Neural cell (in vitro differentiated cells): ENCODE results near the gene GPR183. TPM values are rescaled to one million over a fixed set of nuclear protein-coding genes. Genes with fewer than 3 reads are reported as not detected.

Source experiments
- H2AFZ ChIP-seq: fragments of 200-600, 300-800 bp; sonication (generic), shearing (Covaris generic); 2 replicates; pipeline ENCODE4 v1.6.0; 2014; ENCODE audit warnings: low read depth, mild to moderate bottlenecking, antibody characterized with exemption, low read length, moderate library complexity
- H3F3A ChIP-seq: fragments of 200-600 bp; shearing (Covaris generic); 2 replicates; pipeline ENCODE4 v1.6.1; 2016; ENCODE audit warnings: mild to moderate bottlenecking, moderate library complexity, mixed read lengths, antibody characterized with exemption, low read length; ENCODE audit not compliant: insufficient read depth, poor library complexity, severe bottlenecking
- H3K27ac ChIP-seq: fragments of 200-600, 300-800 bp; sonication (generic), shearing (Covaris generic); 2 replicates; pipeline ENCODE4 v1.5.1; 2014; ENCODE audit warnings: mild to moderate bottlenecking, low read length, moderate library complexity
- H3K27me3 ChIP-seq: fragments of 300-800, 200-600 bp; sonication (generic), shearing (Covaris generic); 2 replicates; pipeline ENCODE4 v1.6.0; 2014; ENCODE audit warnings: mild to moderate bottlenecking, low read depth, low read length, moderate library complexity; ENCODE audit not compliant: insufficient read depth
- H3K36me3 ChIP-seq: fragments of 300-800, 200-600 bp; sonication (generic), shearing (Covaris generic); 2 replicates; pipeline ENCODE4 v1.5.1; 2014; ENCODE audit warnings: mild to moderate bottlenecking, antibody characterized with exemption, low read length, moderate library complexity; ENCODE audit not compliant: insufficient read depth
- H3K4me2 ChIP-seq: fragments of 300-800, 200-600 bp; sonication (generic), shearing (Covaris generic); 2 replicates; pipeline ENCODE4 v1.6.0; 2014; ENCODE audit warnings: mild to moderate bottlenecking, low read length
- H3K4me3 ChIP-seq: fragments of 300-800, 200-600 bp; sonication (generic), shearing (Covaris generic); 2 replicates; pipeline ENCODE4 v1.5.1; 2014; ENCODE audit warnings: mild to moderate bottlenecking, low read length, moderate library complexity
- H3K79me2 ChIP-seq: fragments of 200-600 bp; shearing (Covaris generic); replicated peaks from 2 replicates; pipeline ENCODE4 v1.6.0; 2014; ENCODE audit warnings: mild to moderate bottlenecking, low read length, moderate library complexity; ENCODE audit not compliant: insufficient read depth
- H3K9ac ChIP-seq: fragments of 300-800, 200-600 bp; sonication (generic), shearing (Covaris generic); 2 replicates; pipeline ENCODE4 v1.6.1; 2016; ENCODE audit warnings: mild to moderate bottlenecking, low read length, mixed read lengths
- H3K9me2 ChIP-seq: fragments of 200-600 bp; shearing (Covaris generic); 2 replicates; pipeline ENCODE4 v1.6.1; 2016; ENCODE audit warnings: mild to moderate bottlenecking, low read length, mixed read lengths; ENCODE audit not compliant: insufficient read depth
- H3K9me3 ChIP-seq: fragments of 200-600, 300-800 bp; sonication (generic), shearing (Covaris generic); 2 replicates; pipeline ENCODE4 v1.6.1; 2016; ENCODE audit warnings: mild to moderate bottlenecking, mixed run types, low read length, moderate library complexity, mixed read lengths
- H4K20me1 ChIP-seq: fragments of 200-600 bp; shearing (Covaris generic); 2 replicates; pipeline ENCODE4 v1.6.1; 2016; ENCODE audit warnings: mild to moderate bottlenecking, mixed run types; ENCODE audit not compliant: insufficient read depth
- EP300 ChIP-seq: fragments of 450-650 bp; conservative IDR thresholded peaks from 2 replicates; pipeline ENCODE4 v1.6.1; 2014; ENCODE audit warnings: antibody characterized with exemption, mild to moderate bottlenecking, moderate library complexity; ENCODE audit not compliant: poor library complexity, severe bottlenecking
- EZH2 ChIP-seq: fragments of 200-600, 300-800 bp; shearing (Covaris generic), sonication (generic); IDR thresholded peaks from 2 replicates; pipeline ENCODE4 v1.6.1; 2014; ENCODE audit warnings: antibody characterized with exemption, low read length, borderline replicate concordance, mild to moderate bottlenecking; ENCODE audit not compliant: insufficient read depth, poor library complexity, severe bottlenecking
- MXI1 ChIP-seq: fragments of 450-650 bp; conservative IDR thresholded peaks from 2 replicates; pipeline ENCODE4 v1.6.1; 2014; ENCODE audit warnings: antibody characterized with exemption, mild to moderate bottlenecking; ENCODE audit not compliant: poor library complexity, severe bottlenecking
- POLR2AphosphoS5 ChIP-seq: IDR thresholded peaks from 2 replicates; pipeline ENCODE4 v1.6.1; 2012
- RAD21 ChIP-seq: fragments of 450-650 bp; conservative IDR thresholded peaks from 2 replicates; pipeline ENCODE4 v1.6.1; 2014; ENCODE audit warnings: antibody characterized with exemption, mild to moderate bottlenecking, moderate library complexity
- SMC3 ChIP-seq: fragments of 450-650 bp; conservative IDR thresholded peaks from 2 replicates; pipeline ENCODE4 v1.6.1; 2014; ENCODE audit warnings: antibody characterized with exemption, mild to moderate bottlenecking, moderate library complexity; ENCODE audit not compliant: poor library complexity
- TAF1 ChIP-seq: IDR thresholded peaks from 2 replicates; pipeline ENCODE4 v1.6.1; 2012; ENCODE audit warnings: low read depth
- polyA plus RNA-seq: library from polyadenylated mRNA; depleted of rRNA; stranded (reverse); fragments of >200 nt; gene quantifications from 2 replicates; pipeline ENCODE4 v1.2.3, GENCODE V29; 2014
- TF ChIP-seq, protein P1 (sequence below): IDR thresholded peaks from 2 replicates; pipeline ENCODE4 v1.6.1; 2012; ENCODE audit warnings: borderline replicate concordance
- TF ChIP-seq, protein P2 (sequence below): fragments of 450-650 bp; IDR thresholded peaks from 2 replicates; pipeline ENCODE4 v1.5.1; 2014; ENCODE audit warnings: antibody characterized with exemption, mild to moderate bottlenecking, moderate library complexity; ENCODE audit not compliant: poor library complexity, severe bottlenecking

The GPR183 gene
- polyA plus RNA-seq, 1 donor from 2014 or later: not detected

DNA sequence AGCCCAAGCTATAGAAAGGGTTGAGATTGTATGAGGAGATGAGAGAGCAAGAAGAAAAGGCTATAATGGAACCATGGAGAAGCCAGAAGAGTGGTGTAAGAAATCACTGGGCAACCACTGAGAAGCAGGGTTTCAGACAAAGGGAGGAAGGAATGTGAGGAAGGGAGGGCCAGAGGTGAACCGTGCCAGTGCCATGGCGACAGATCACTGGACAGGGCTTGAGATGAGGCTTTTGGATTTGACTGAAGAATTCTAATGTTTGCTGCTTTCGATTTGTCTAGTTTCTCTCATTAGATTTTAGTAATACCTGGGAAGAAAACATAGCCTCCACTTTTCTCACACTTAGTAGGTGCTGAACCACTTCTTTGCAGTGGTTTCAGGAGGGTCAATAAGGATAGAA lies 6.3 kb upstream of the GPR183 start:
- no peaks in the 10 kb centered on the region for H3K36me3 ChIP-seq
- no peaks in the 10 kb centered on the region for H3K9me2 ChIP-seq
- no peaks in the 10 kb centered on the region for H4K20me1 ChIP-seq
- TF ChIP-seq EP300: no peak
- TF ChIP-seq, protein P1, sequence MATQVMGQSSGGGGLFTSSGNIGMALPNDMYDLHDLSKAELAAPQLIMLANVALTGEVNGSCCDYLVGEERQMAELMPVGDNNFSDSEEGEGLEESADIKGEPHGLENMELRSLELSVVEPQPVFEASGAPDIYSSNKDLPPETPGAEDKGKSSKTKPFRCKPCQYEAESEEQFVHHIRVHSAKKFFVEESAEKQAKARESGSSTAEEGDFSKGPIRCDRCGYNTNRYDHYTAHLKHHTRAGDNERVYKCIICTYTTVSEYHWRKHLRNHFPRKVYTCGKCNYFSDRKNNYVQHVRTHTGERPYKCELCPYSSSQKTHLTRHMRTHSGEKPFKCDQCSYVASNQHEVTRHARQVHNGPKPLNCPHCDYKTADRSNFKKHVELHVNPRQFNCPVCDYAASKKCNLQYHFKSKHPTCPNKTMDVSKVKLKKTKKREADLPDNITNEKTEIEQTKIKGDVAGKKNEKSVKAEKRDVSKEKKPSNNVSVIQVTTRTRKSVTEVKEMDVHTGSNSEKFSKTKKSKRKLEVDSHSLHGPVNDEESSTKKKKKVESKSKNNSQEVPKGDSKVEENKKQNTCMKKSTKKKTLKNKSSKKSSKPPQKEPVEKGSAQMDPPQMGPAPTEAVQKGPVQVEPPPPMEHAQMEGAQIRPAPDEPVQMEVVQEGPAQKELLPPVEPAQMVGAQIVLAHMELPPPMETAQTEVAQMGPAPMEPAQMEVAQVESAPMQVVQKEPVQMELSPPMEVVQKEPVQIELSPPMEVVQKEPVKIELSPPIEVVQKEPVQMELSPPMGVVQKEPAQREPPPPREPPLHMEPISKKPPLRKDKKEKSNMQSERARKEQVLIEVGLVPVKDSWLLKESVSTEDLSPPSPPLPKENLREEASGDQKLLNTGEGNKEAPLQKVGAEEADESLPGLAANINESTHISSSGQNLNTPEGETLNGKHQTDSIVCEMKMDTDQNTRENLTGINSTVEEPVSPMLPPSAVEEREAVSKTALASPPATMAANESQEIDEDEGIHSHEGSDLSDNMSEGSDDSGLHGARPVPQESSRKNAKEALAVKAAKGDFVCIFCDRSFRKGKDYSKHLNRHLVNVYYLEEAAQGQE: no peak
- no peak for TF ChIP-seq POLR2AphosphoS5
- no peak for TF ChIP-seq MXI1
- TF ChIP-seq, protein P2, sequence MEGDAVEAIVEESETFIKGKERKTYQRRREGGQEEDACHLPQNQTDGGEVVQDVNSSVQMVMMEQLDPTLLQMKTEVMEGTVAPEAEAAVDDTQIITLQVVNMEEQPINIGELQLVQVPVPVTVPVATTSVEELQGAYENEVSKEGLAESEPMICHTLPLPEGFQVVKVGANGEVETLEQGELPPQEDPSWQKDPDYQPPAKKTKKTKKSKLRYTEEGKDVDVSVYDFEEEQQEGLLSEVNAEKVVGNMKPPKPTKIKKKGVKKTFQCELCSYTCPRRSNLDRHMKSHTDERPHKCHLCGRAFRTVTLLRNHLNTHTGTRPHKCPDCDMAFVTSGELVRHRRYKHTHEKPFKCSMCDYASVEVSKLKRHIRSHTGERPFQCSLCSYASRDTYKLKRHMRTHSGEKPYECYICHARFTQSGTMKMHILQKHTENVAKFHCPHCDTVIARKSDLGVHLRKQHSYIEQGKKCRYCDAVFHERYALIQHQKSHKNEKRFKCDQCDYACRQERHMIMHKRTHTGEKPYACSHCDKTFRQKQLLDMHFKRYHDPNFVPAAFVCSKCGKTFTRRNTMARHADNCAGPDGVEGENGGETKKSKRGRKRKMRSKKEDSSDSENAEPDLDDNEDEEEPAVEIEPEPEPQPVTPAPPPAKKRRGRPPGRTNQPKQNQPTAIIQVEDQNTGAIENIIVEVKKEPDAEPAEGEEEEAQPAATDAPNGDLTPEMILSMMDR: no peak
- no peak for TF ChIP-seq SMC3
- TF ChIP-seq EZH2: no peak
- no peak for TF ChIP-seq RAD21
- TF ChIP-seq TAF1: no peak
- H3F3A ChIP-seq: no peaks in the 10 kb centered on the region
- no peak overlapping the region for H2AFZ ChIP-seq
- no peaks in the 10 kb centered on the region for H3K27me3 ChIP-seq
- no peak overlapping the region for H3K9ac ChIP-seq
- H3K4me2 ChIP-seq: no peak overlapping the region
- H3K4me3 ChIP-seq: no peak overlapping the region
- H3K79me2 ChIP-seq: no peaks in the 10 kb centered on the region
- no peak overlapping the region for H3K27ac ChIP-seq
- H3K9me3 ChIP-seq: no peaks in the 10 kb centered on the region

DNA sequence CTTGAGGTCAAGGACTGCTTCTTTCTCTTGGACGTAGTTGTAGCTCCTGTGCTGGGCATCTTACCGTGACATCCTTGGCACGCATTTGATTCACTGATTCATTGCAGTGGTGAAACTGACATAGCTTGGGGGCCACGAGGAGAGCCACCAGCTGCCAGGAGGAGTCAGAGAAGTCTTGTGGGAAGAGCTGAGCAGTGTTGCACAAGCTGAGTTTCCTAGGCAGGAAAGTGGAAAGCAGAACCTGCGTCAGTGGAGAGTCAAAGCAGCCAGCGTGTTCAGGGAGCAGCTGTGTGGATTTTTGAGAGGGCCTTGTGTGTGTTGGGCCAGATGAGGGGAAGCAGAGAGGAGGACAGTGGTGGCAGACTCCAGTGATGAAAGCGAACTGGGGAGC lies 5.3 kb upstream of the GPR183 start:
- Histone ChIP-seq H3K9me3 (no peaks in the 10 kb centered on the region), H3F3A (no peaks in the 10 kb centered on the region), H4K20me1 (no peaks in the 10 kb centered on the region), H3K4me2 (no peak overlapping the region), H3K79me2 (no peaks in the 10 kb centered on the region), H2AFZ (no peak overlapping the region), H3K9me2 (no peaks in the 10 kb centered on the region), H3K27me3 (no peaks in the 10 kb centered on the region), H3K27ac (no peak overlapping the region), H3K36me3 (no peaks in the 10 kb centered on the region), H3K9ac (no peak overlapping the region), H3K4me3 (no peak overlapping the region)
- TF ChIP-seq, protein P1: no peak
- TF ChIP-seq MXI1: no peak
- TF ChIP-seq, protein P2: no peak
- TF ChIP-seq EZH2: no peak
- no peak for TF ChIP-seq SMC3
- TF ChIP-seq POLR2AphosphoS5: no peak
- TF ChIP-seq TAF1: no peak
- no peak for TF ChIP-seq EP300
- TF ChIP-seq RAD21: no peak
